ENCODE data around the gene PRIMA1. TPM values are rescaled to one million over a fixed set of nuclear protein-coding genes. Genes with fewer than 3 reads are reported as not detected.

The PRIMA1 gene
- total RNA-seq, 1 experiment from 2014 or later, result 4.9 TPM

GRCh38 chr14:93737634-93738033, 50.7 kb downstream of the PRIMA1 start:
- H3K27me3 Mint-ChIP-seq (ENCODE audit: low read depth), result no peaks in the 10 kb centered on the region
- TF ChIP-seq SMAD3 (CRISPR knock-in tag; IDR thresholded peaks at IDR 0.05; ENCODE audit: borderline replicate concordance) (no peak), FOXP1 (CRISPR knock-in tag; IDR thresholded peaks at IDR 0.05; ENCODE audit: borderline replicate concordance) (no peak), KAT7 (CRISPR knock-in tag; IDR thresholded peaks at IDR 0.05; ENCODE audit: borderline replicate concordance) (no peak), ZNF138 (CRISPR knock-in tag; conservative IDR thresholded peaks at IDR 0.05) (no peak), MLX (CRISPR knock-in tag; IDR thresholded peaks at IDR 0.05) (no peak), NFE2L1 (CRISPR knock-in tag; IDR thresholded peaks at IDR 0.05) (no peak), ZBTB21 (CRISPR knock-in tag; IDR thresholded peaks at IDR 0.05; ENCODE audit: borderline replicate concordance) (no peak), OVOL2 (CRISPR knock-in tag; IDR thresholded peaks at IDR 0.05; ENCODE audit: borderline replicate concordance) (no peak), ZNF512 (CRISPR knock-in tag; IDR thresholded peaks at IDR 0.05; ENCODE audit: borderline replicate concordance) (no peak), SP1 (CRISPR knock-in tag; conservative IDR thresholded peaks at IDR 0.05) (no peak), EMX1 (CRISPR knock-in tag; IDR thresholded peaks at IDR 0.05) (no peak)
- peaks cover 8% of the 10 kb centered on the region for H3K4me1 Mint-ChIP-seq
- POLR2A ChIA-PET, result no interaction called here
- H3K27ac Mint-ChIP-seq, result no peak overlapping the region
- CTCF ChIA-PET, result interaction anchor here (0.6 to 2.1 kb wide), 3 partner anchors 25 to 166 kb away, joined by 3 to 5 read pairs (median 3); no protein-coding TSS in a partner anchor
- no peak for DNase-seq (ENCODE audit: low spot score)
- no peaks in the 10 kb centered on the region for H3K9me3 Mint-ChIP-seq
- ATAC-seq, result no peak
- H3K36me3 Mint-ChIP-seq, result no peaks in the 10 kb centered on the region
- H3K4me3 Mint-ChIP-seq, result no peak overlapping the region

GRCh38 chr14:93736378-93737014, 51.8 kb downstream of the PRIMA1 start:
- ChIA-PET CTCF (interaction anchor here (1.0 to 2.1 kb wide), 3 partner anchors 12 to 167 kb away, joined by 5 to 7 read pairs (median 6); no protein-coding TSS in a partner anchor), POLR2A (no interaction called here)
- ATAC-seq (peak; percentile 71), DNase-seq (ENCODE audit: low spot score) (peak; percentile 58)
- Mint-ChIP-seq H3K27ac (no peak overlapping the region), H3K9me3 (no peaks in the 10 kb centered on the region), H3K27me3 (ENCODE audit: low read depth) (no peaks in the 10 kb centered on the region), H3K4me3 (no peak overlapping the region), H3K4me1 (peaks cover 6% of the 10 kb centered on the region), H3K36me3 (no peaks in the 10 kb centered on the region)
- no peak for TF ChIP-seq RELA (CRISPR knock-in tag; IDR thresholded peaks at IDR 0.05; ENCODE audit: borderline replicate concordance)
- TF ChIP-seq ZBTB21 (CRISPR knock-in tag; IDR thresholded peaks at IDR 0.05; ENCODE audit: borderline replicate concordance), result no peak
- no peak for TF ChIP-seq CDX4 (CRISPR knock-in tag; IDR thresholded peaks at IDR 0.05; ENCODE audit: borderline replicate concordance)
- TF ChIP-seq NR3C1 (CRISPR knock-in tag; conservative IDR thresholded peaks at IDR 0.05; ENCODE audit: low read depth), result no peak
- no peak for TF ChIP-seq JAZF1 (CRISPR knock-in tag; IDR thresholded peaks at IDR 0.05)
- TF ChIP-seq PRRX2 (CRISPR knock-in tag; IDR thresholded peaks at IDR 0.05), result no peak
- peak; percentile 45; the same call in 1 of the 2 replicates for TF ChIP-seq CTCF (IDR thresholded peaks at IDR 0.05)
- TF ChIP-seq E2F1 (CRISPR knock-in tag; IDR thresholded peaks at IDR 0.05), result no peak
